RPMI8226 (cell line): ENCODE measurements around the gene GNA12.
"Not testable (repeated sequence)": the region's sequence is repeated elsewhere in the genome, so short reads cannot be mapped to it uniquely, and the experiment has no call there.

Experiments used
- DNase-seq: peaks from one replicate; pipeline ENCODE4 v3.0.0-alpha.2; 2015

The GNA12 gene

GRCh38 chr7:2864204-2864985, 20.3 kb upstream of the GNA12 start:
- DNase-seq: no peak

GRCh38 chr7:2863461-2864066, 19.5 kb upstream of the GNA12 start:
- DNase-seq: peak; percentile 86

- no peak for DNase-seq
Observed at GRCh38 chr7:2862831-2863361, 18.8 kb upstream of the GNA12 start.

GRCh38 chr7:2861509-2861908, 17.4 kb upstream of the GNA12 start:
- DNase-seq: no peak

GRCh38 chr7:2860627-2861133, 16.6 kb upstream of the GNA12 start:
- no peak for DNase-seq

- no peak for DNase-seq
Observed at GRCh38 chr7:2859952-2860351, 15.8 kb upstream of the GNA12 start.

GRCh38 chr7:2858621-2859020, 14.5 kb upstream of the GNA12 start:
- DNase-seq: no peak

- DNase-seq: no peak
Observed at GRCh38 chr7:2856388-2857169, 12.5 kb upstream of the GNA12 start.

- DNase-seq: no peak
Observed at GRCh38 chr7:2855386-2855785, 11.3 kb upstream of the GNA12 start.

GRCh38 chr7:2853552-2853951, 9.4 kb upstream of the GNA12 start:
- not testable (repeated sequence) for DNase-seq

GRCh38 chr7:2853147-2853546, 9.0 kb upstream of the GNA12 start:
- no peak for DNase-seq

GRCh38 chr7:2851497-2851896, 7.4 kb upstream of the GNA12 start:
- peak; percentile 55 for DNase-seq

- no peak for DNase-seq
Observed at GRCh38 chr7:2849941-2850766, 6.0 kb upstream of the GNA12 start.

GRCh38 chr7:2845034-2845592, 1.0 kb upstream of the GNA12 start:
- DNase-seq: no peak

GRCh38 chr7:2843711-2844152, 376 bp downstream of the GNA12 start:
- peak; percentile 56 for DNase-seq

- peak; percentile 18 for DNase-seq
Observed at GRCh38 chr7:2843191-2843685, 870 bp downstream of the GNA12 start.

- no peak for DNase-seq
Observed at GRCh38 chr7:2841907-2842306, 2.2 kb downstream of the GNA12 start.

- no peak for DNase-seq
Observed at GRCh38 chr7:2840458-2840857, 3.6 kb downstream of the GNA12 start.

GRCh38 chr7:2838873-2839578, 5.1 kb downstream of the GNA12 start:
- DNase-seq: peak; percentile 27

GRCh38 chr7:2838451-2838850, 5.7 kb downstream of the GNA12 start:
- no peak for DNase-seq

GRCh38 chr7:2837496-2837895, 6.6 kb downstream of the GNA12 start:
- no peak for DNase-seq
